DND-41 (cell line): Measurements from ENCODE around the gene RBM47.

Experiments used
- ATAC-seq: fragments of 200-7000 bp; cut with Tn5 transposase; 3 replicates; pipeline ENCODE4 v1.9.1; 2021; ENCODE audit warnings: low read depth; ENCODE audit not compliant: insufficient read depth
- DNase-seq: peaks from one replicate; pipeline ENCODE4 v3.0.0-alpha.2; 2020
- H2AFZ ChIP-seq: 2 replicates; pipeline ENCODE4 v1.6.0; 2012; ENCODE audit warnings: low read depth, low read length
- H3K27ac ChIP-seq: 2 replicates; pipeline ENCODE4 v1.5.1; 2012; ENCODE audit warnings: low read length, inconsistent platforms
- H3K27me3 ChIP-seq: fragments of 200-600 bp; sonication (generic); 2 replicates; pipeline ENCODE4 v1.6.0; 2012; ENCODE audit warnings: low read length, mild to moderate bottlenecking, inconsistent platforms; ENCODE audit not compliant: insufficient read depth, poor library complexity
- H3K36me3 ChIP-seq: 2 replicates; pipeline ENCODE4 v1.5.1; 2012; ENCODE audit warnings: low read length, inconsistent platforms; ENCODE audit not compliant: insufficient read depth
- H3K4me1 ChIP-seq: 2 replicates; pipeline ENCODE4 v1.5.1; 2012; ENCODE audit warnings: mild to moderate bottlenecking, low read length; ENCODE audit not compliant: insufficient read depth
- H3K4me2 ChIP-seq: 2 replicates; pipeline ENCODE4 v1.6.0; 2012; ENCODE audit warnings: mild to moderate bottlenecking, moderate library complexity, low read length, inconsistent platforms; ENCODE audit not compliant: insufficient read depth
- H3K4me3 ChIP-seq, 2 experiments: fragments of 200-600 bp in 1 of 2; shearing (Covaris generic) in 1 of 2; 2 replicates each; pipeline ENCODE4 v1.5.1; 2012 to 2016; ENCODE audit warnings: inconsistent platforms in 2 of 2, low read length in 2 of 2, mild to moderate bottlenecking in 2 of 2, low read depth in 1 of 2, moderate library complexity in 1 of 2
- H3K79me2 ChIP-seq: 2 replicates; pipeline ENCODE4 v1.6.0; 2012; ENCODE audit warnings: low read length, inconsistent platforms; ENCODE audit not compliant: insufficient read depth
- H3K9ac ChIP-seq: 2 replicates; pipeline ENCODE4 v1.6.0; 2012; ENCODE audit warnings: low read depth, mild to moderate bottlenecking, inconsistent platforms, low read length, moderate library complexity
- H3K9me3 ChIP-seq: 2 replicates; pipeline ENCODE4 v1.5.1; 2012; ENCODE audit warnings: low read length, moderate library complexity, mild to moderate bottlenecking, inconsistent platforms; ENCODE audit not compliant: insufficient read depth, severe bottlenecking
- H4K20me1 ChIP-seq: 2 replicates; pipeline ENCODE4 v1.6.0; 2012; ENCODE audit warnings: low read length; ENCODE audit not compliant: insufficient read depth
- CTCF ChIP-seq: IDR thresholded peaks from 2 replicates; pipeline ENCODE4 v1.5.1; 2012; ENCODE audit warnings: borderline replicate concordance, low read length, moderate library complexity, mild to moderate bottlenecking; ENCODE audit not compliant: poor library complexity, severe bottlenecking; ENCODE audit errors: extremely low read depth
- EZH2 ChIP-seq: IDR thresholded peaks from 3 replicates; pipeline ENCODE4 v1.6.1; 2012; ENCODE audit warnings: borderline replicate concordance, low read depth, mild to moderate bottlenecking, moderate library complexity, low read length, inconsistent platforms; ENCODE audit not compliant: severe bottlenecking

Gene RBM47

GRCh38 chr4:40582413-40582812 lies 47.3 kb downstream of the RBM47 start:
- no peak for TF ChIP-seq CTCF
- TF ChIP-seq EZH2: no peak
- H3K9ac ChIP-seq: no peak overlapping the region
- no peaks in the 10 kb centered on the region for H4K20me1 ChIP-seq
- no peaks in the 10 kb centered on the region for H3K9me3 ChIP-seq
- H3K27me3 ChIP-seq: peaks cover 10% of the 10 kb centered on the region
- no peaks in the 10 kb centered on the region for H3K36me3 ChIP-seq
- no peak overlapping the region for H3K4me3 ChIP-seq
- H3K4me2 ChIP-seq: no peak overlapping the region
- no peaks in the 10 kb centered on the region for H3K79me2 ChIP-seq
- no peak for ATAC-seq
- H3K4me1 ChIP-seq: no peaks in the 10 kb centered on the region
- DNase-seq: no peak
- no peak overlapping the region for H3K27ac ChIP-seq
- H2AFZ ChIP-seq: no peak overlapping the region

- ATAC-seq (peak; percentile 31; the same call in 1 of the 3 replicates), DNase-seq (no peak)
- Histone ChIP-seq H3K9me3 (no peaks in the 10 kb centered on the region), H3K4me3 (no peak overlapping the region), H3K27me3 (peaks cover 7% of the 10 kb centered on the region), H3K36me3 (no peaks in the 10 kb centered on the region), H3K79me2 (no peaks in the 10 kb centered on the region), H3K4me1 (no peaks in the 10 kb centered on the region), H3K9ac (no peak overlapping the region), H3K4me2 (no peak overlapping the region), H4K20me1 (no peaks in the 10 kb centered on the region), H3K27ac (no peak overlapping the region), H2AFZ (no peak overlapping the region)
- TF ChIP-seq CTCF (no peak), EZH2 (no peak)
Measured at GRCh38 chr4:40581254-40582140, 48.2 kb downstream of the RBM47 start.

- no peak overlapping the region for H3K4me2 ChIP-seq
- no peaks in the 10 kb centered on the region for H3K36me3 ChIP-seq
- no peak for ATAC-seq
- H3K9ac ChIP-seq: no peak overlapping the region
- no peak for TF ChIP-seq CTCF
- TF ChIP-seq EZH2: no peak
- H4K20me1 ChIP-seq: no peaks in the 10 kb centered on the region
- no peaks in the 10 kb centered on the region for H3K79me2 ChIP-seq
- no peaks in the 10 kb centered on the region for H3K4me1 ChIP-seq
- no peaks in the 10 kb centered on the region for H3K9me3 ChIP-seq
- no peak overlapping the region for H3K27ac ChIP-seq
- H2AFZ ChIP-seq: no peak overlapping the region
- no peak overlapping the region for H3K4me3 ChIP-seq
- peaks cover 2% of the 10 kb centered on the region for H3K27me3 ChIP-seq
- DNase-seq: no peak
Measured at GRCh38 chr4:40579983-40580382, 49.7 kb downstream of the RBM47 start.
